Thoracic aorta (tissue), 2 donors: ENCODE measurements around the gene SP140. TPM values are rescaled to one million over a fixed set of nuclear protein-coding genes. Genes with fewer than 3 reads are reported as not detected.
A peak's percentile ranks its signal among the peaks of the same experiment; 100 is the strongest.

Experiments used
- ATAC-seq: fragments of 150-250 bp; one replicate; pipeline ENCODE4 v1.8.0; 2017; ENCODE audit warnings: low read depth; ENCODE audit not compliant: insufficient number of reproducible peaks, low FRiP score
- DNase-seq: peaks from one replicate; pipeline ENCODE4 v3.0.0-alpha.2; 2020; ENCODE audit warnings: low spot score
- H3K27ac ChIP-seq, 2 donors: fragments of 200-600 bp; sonication (generic); 1 replicate in 1 of 2; 2 replicates in 1 of 2; pipeline ENCODE4 v1.5.1; 2016; ENCODE audit warnings: mild to moderate bottlenecking in 2 of 2, moderate library complexity in 2 of 2
- H3K27me3 ChIP-seq: fragments of 200-600 bp; sonication (generic); replicated peaks from 2 replicates; pipeline ENCODE4 v1.6.0; 2016; ENCODE audit warnings: mild to moderate bottlenecking; ENCODE audit not compliant: insufficient read depth
- H3K36me3 ChIP-seq: fragments of 200-600 bp; sonication (generic); one replicate; pipeline ENCODE4 v1.5.1; 2016
- H3K4me1 ChIP-seq, 2 donors: fragments of 200-600 bp; sonication (generic); 1 replicate in 1 of 2; 2 replicates in 1 of 2; pipeline versions ENCODE4 v1.5.1 to v1.6.0; 2016; ENCODE audit warnings: low read depth in 2 of 2, mild to moderate bottlenecking in 1 of 2; ENCODE audit not compliant: control insufficient read depth in 1 of 2
- H3K4me3 ChIP-seq: fragments of 200-600 bp; sonication (generic); 2 replicates; pipeline ENCODE4 v1.5.1; 2016; ENCODE audit warnings: mild to moderate bottlenecking
- H3K9me3 ChIP-seq: fragments of 200-600 bp; sonication (generic); 2 replicates; pipeline ENCODE4 v1.5.1; 2016
- total RNA-seq, 2 donors: library from RNA; depleted of rRNA; stranded (reverse); fragments of >200 nt; gene quantifications; one replicate each; pipeline versions ENCODE4 v1.1.0 to v1.2.3, GENCODE V29; 2016
- TF ChIP-seq, protein P1 (sequence below): fragments of 200-600 bp; sonication (generic); IDR thresholded peaks from one replicate; pipeline ENCODE4 v1.5.1; 2019; ENCODE audit warnings: antibody characterized with exemption

The SP140 gene
- total RNA-seq, 2 donors from 2014 or later, result 0.95 to 8.5 TPM

DNA sequence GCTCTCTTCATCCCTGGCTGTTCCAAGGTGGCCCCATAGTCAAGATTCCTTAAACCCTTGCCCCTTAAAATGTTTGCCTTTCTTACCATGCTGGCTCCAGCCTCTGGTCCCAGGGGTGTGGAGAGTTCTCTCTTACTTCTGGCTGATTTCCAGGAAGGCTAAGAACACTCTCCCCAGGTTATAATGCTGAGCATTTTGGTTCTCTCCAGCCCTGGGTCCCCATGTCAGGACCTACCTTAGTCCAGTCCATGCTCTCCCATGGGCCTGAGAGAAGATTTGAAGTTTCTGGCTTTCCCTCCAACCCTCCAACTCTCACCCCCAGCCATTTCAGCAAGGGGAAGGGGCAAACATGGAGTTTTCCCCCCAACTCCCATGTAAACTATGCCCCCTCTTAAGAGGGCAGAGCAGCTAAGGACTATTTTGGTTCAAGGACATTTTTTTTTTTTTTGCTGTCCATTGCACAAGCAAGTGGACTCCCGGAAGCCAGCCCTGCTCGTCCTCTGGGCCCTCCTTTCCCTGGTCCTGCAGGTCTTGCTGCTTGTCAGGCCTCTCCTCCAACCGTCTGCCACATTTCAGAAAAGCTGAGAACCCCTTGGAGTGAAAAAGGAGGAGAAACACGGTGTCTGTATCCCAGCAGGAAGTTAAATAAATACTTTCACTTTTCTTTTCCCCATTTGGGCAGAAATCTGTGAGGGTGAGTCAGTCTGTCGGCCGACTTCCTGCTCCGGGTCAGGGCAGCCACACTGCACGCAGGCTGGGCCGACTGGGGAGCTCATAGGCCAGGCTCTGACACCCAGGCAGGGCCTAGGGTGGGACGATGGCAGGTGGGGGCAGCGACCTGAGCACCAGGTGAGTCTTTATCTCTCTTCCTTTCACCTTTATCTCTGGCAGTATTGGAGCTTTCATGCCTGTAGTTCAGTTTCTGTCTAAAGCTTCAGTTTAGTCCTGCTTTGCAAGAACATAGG is 101.2 kb downstream of the SP140 start, which contains the start of gene SP140L:
SP140L (plus strand) TSS at position 741 of the 965 bp plus-strand sequence; CDS start at position 818, 77 bp downstream.
- H3K4me3 ChIP-seq, result peak within 1 kb of the TSS; percentile 88
- peak; percentile 28 for DNase-seq
- no peaks in the 10 kb centered on the region for H3K27me3 ChIP-seq
- peak within 1 kb of the TSS; percentile 49 to 70 for H3K27ac ChIP-seq
- TF ChIP-seq, protein P1, sequence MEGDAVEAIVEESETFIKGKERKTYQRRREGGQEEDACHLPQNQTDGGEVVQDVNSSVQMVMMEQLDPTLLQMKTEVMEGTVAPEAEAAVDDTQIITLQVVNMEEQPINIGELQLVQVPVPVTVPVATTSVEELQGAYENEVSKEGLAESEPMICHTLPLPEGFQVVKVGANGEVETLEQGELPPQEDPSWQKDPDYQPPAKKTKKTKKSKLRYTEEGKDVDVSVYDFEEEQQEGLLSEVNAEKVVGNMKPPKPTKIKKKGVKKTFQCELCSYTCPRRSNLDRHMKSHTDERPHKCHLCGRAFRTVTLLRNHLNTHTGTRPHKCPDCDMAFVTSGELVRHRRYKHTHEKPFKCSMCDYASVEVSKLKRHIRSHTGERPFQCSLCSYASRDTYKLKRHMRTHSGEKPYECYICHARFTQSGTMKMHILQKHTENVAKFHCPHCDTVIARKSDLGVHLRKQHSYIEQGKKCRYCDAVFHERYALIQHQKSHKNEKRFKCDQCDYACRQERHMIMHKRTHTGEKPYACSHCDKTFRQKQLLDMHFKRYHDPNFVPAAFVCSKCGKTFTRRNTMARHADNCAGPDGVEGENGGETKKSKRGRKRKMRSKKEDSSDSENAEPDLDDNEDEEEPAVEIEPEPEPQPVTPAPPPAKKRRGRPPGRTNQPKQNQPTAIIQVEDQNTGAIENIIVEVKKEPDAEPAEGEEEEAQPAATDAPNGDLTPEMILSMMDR, result no peak
- peaks cover 4% of the 10 kb centered on the region for H3K9me3 ChIP-seq
- peaks cover 5 to 8% of the 10 kb centered on the region in 2 donors for H3K4me1 ChIP-seq
- no peaks in the 10 kb centered on the region for H3K36me3 ChIP-seq
- ATAC-seq, result peak; percentile 85

- Histone ChIP-seq H3K9me3 (peaks cover 4% of the 10 kb centered on the region), H3K36me3 (no peaks in the 10 kb centered on the region), H3K4me1 (peaks cover 5 to 8% of the 10 kb centered on the region in 2 donors), H3K27ac (peak overlapping the region; percentile 49 to 70), H3K27me3 (no peaks in the 10 kb centered on the region), H3K4me3 (peak overlapping the region; percentile 88)
- ATAC-seq, result no peak
- no peak for DNase-seq
- TF ChIP-seq, protein P1, result no peak
Measured at GRCh38 chr2:230327418-230328154, 102.0 kb downstream of the SP140 start.

DNA sequence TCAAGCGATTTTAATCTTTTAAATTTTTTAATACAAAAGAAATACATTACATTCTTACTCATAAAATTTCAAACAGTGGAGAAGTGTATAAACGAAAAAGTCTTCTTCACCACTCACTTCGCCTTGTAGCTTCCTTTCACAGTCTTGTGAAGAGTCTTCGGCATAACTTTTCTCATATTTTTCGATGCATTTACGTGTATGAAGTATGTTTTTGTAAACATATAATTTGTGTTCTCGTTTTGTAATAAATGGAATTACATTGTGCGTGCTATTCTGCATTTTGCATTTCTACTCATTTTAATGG is 102.6 kb downstream of the SP140 start:
- Histone ChIP-seq H3K27me3 (no peaks in the 10 kb centered on the region), H3K27ac (no peak overlapping the region), H3K4me3 (no peak overlapping the region), H3K4me1 (peaks cover 5 to 8% of the 10 kb centered on the region in 2 donors), H3K9me3 (no peaks in the 10 kb centered on the region), H3K36me3 (no peaks in the 10 kb centered on the region)
- TF ChIP-seq, protein P1, result no peak
- ATAC-seq (no peak), DNase-seq (no peak)

DNA sequence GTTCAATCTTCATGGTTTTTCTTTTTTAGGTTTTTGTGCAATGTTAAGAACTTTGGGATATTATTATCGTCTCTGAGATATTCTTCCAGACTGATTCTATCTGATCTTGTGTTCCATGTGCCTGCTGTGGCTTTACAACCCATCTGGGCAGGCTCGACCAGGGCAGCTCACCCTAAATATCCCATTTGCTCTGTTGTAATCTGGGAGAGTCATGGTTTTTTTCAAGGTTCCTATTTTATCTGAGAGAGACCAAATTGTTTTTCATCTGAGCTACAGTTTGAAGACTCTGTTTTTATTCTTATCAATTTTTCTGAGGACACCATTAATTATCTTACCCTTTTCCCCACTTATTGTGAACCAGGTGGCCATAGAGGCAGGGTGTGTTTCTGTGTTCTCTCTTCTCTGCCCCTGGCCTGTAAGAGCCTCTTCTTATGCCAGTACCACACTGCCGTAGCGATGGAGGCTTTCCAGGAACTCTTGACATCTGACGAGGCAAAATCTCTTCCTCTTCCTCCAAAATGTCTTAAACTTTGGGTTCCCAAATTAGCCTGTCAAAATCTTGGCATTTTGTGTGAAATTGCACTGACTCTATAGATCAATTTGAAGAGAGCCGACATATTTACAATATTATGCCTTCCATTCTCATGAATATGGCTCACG is 104.5 kb downstream of the SP140 start:
- DNase-seq (no peak), ATAC-seq (no peak)
- Histone ChIP-seq H3K27ac (no peak overlapping the region), H3K4me1 (peaks cover 5 to 8% of the 10 kb centered on the region in 2 donors), H3K4me3 (no peak overlapping the region), H3K9me3 (no peaks in the 10 kb centered on the region), H3K36me3 (peaks cover 6% of the 10 kb centered on the region), H3K27me3 (no peaks in the 10 kb centered on the region)
- TF ChIP-seq, protein P1, result no peak
